Retinal pigment epithelial cell (primary cell): ENCODE results near the gene GAS7.

Experiments used
- DNase-seq: peaks from one replicate; pipeline ENCODE4 v3.0.0-alpha.2; 2010; ENCODE audit warnings: low read depth
- H3K4me3 ChIP-seq: 2 replicates; pipeline ENCODE4 v1.5.1; 2011; ENCODE audit warnings: mild to moderate bottlenecking, low read length, control low read depth, moderate library complexity
- CTCF ChIP-seq: conservative IDR thresholded peaks from 2 replicates; pipeline ENCODE4 v1.5.1; 2011; ENCODE audit warnings: low read depth, low read length, control low read depth, inconsistent platforms

GAS7 gene

GRCh38 chr17:10233161-10233560 lies 34.8 kb upstream of the GAS7 start:
- no peak for DNase-seq
- no peak for TF ChIP-seq CTCF
- no peak overlapping the region for H3K4me3 ChIP-seq

DNA sequence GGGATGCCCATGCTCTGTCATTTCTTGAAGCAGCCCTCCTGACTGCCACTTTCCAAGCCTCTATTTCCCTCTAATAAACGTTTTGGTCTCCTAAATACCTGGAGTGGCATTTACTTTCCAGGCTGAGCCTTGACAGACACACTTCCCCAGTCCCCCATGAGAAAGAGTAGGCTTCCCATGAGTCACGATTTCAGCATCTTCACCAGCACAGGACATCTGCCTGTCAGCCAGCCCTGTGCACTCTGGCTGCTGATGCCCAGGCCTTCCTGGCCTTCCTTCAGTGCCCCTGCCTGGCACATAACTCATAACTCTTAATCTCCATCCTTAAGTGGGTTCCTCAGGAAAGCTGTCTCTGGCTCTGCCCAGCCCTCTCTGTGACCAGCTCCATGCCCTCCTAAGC lies 30.8 kb upstream of the GAS7 start:
- no peak overlapping the region for H3K4me3 ChIP-seq
- DNase-seq, result no peak
- TF ChIP-seq CTCF, result no peak

GRCh38 chr17:10226930-10227695 lies 28.7 kb upstream of the GAS7 start:
- no peak overlapping the region for H3K4me3 ChIP-seq
- TF ChIP-seq CTCF, result peak; percentile 96
- DNase-seq, result no peak

DNA sequence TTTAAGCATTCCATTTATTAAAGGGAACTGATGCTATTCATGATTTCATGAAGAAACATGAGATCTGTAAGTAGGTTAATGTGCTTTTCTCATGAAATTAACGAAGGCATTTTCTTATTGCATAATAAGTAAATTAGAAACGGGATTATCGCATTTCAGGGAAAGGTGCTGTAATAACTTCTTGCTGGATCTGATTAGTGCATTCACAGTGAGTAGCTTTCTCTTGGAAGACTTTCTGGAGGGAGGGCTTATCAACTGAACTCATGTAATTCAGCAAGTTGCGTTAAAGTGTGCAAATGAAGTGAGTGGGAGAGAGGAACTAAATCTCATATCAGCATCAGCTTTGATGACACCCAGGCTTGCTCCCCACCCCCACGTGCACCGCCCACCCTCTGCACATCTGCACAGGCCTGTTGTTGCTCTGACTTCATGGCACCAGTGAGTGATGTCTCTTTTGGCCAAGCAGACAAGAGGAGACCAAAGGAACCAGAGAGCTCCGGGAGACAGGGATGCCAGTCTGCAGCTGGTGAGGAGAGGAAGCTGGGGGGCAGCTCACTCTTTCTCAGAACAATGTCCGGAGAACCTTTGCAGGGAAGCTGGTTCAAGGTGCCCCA lies 26.3 kb upstream of the GAS7 start:
- H3K4me3 ChIP-seq, result no peak overlapping the region
- TF ChIP-seq CTCF, result no peak
- peak; percentile 64 for DNase-seq

DNA sequence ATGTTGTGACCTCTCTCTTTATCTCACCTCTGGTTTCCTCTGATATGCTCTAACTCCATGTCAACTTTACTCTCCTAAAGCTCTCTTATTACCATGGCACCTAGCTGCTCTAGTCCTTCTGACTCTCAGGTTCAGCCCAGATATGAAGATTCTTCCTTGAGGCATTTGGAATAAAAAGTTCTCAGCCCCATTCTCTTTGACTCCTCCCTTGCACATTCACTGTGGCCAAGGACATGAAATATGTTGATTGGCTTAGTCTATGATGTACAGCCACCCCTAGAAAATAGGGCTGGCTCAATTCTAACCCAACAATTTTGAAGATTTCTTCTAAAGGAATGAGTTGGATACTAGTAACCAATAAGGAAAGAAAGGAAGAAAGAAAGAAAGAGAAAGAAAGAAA lies 20.8 kb upstream of the GAS7 start:
- no peak overlapping the region for H3K4me3 ChIP-seq
- no peak for DNase-seq
- TF ChIP-seq CTCF, result no peak

GRCh38 chr17:10217916-10218315 lies 19.5 kb upstream of the GAS7 start:
- TF ChIP-seq CTCF, result no peak
- no peak for DNase-seq
- H3K4me3 ChIP-seq, result no peak overlapping the region
